Purkinje cell (primary cell): Measurements from ENCODE around the gene CDK12. TPM values are rescaled to one million over a fixed set of nuclear protein-coding genes. Genes with fewer than 3 reads are reported as not detected.

ENCODE experiments used
- polyA plus RNA-seq: library from polyadenylated mRNA; unstranded; fragments of >200 nt; fragmentation: Nextera tagmentation; gene quantifications from 2 replicates; pipeline ENCODE4 v1.2.1, GENCODE V29; 2014

Gene CDK12
- polyA plus RNA-seq = 4.1 and 4.6 TPM in 2 replicates

DNA sequence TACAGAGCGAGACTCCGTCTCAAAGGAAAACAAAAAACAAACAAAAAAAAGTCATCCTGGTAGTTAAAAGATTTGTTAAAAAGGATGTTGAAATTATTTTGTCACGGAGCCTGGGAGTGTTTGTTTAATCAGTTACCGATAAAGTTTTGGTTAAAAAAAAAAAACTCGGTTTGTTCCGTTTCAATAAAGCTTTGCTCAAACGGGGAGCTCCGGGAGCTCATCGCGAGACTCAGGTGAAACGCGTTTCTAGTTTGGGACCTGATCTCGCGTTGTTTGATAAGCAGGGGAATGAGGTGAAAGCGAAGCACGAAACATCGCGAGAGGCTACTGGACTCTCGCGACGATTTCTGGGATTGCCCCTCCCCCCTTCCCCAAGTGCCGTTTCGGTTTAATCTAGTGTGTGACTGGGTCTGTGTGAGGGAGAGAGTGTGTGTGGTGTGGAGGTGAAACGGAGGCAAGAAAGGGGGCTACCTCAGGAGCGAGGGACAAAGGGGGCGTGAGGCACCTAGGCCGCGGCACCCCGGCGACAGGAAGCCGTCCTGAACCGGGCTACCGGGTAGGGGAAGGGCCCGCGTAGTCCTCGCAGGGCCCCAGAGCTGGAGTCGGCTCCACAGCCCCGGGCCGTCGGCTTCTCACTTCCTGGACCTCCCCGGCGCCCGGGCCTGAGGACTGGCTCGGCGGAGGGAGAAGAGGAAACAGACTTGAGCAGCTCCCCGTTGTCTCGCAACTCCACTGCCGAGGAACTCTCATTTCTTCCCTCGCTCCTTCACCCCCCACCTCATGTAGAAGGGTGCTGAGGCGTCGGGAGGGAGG, at the start of gene CDK12:
CDK12 (plus strand) TSS at position 374 of the 813 bp plus-strand sequence. CDS start 586 bp downstream, outside the sequence.

DNA sequence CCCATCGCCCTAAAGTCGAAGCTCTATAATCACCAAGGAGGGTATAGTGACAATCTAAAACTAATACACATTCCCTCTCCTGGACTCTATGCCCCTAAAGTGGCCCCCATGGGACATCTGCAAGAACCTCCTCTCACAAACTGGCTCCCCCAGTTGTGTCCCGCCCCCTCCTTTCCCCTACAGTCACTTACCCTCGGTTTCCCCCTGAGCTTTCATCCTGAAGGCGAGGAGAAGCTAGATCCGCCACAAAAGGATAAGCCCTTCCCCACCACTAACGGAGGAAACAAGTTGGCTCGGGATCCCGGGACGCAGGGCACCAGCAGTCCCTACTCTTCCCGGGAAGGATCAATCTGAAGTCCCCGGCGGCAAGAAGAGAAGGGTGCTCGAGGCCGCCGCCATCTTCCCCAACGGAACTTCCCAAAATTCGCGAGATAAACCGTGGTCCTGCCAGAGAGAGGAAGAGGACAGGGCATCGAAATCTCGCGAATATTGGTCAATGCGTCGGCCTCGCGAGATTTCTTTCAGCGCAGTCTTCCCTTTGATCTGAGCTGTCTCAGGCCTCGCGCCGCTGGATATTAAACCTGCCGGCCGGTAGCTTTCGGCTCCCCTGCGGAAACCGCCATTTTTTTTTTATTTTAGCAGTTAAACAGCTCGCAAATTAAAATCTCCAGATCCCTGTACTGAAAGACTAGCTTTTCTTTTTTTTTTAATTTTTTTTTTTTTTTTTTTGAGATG, 10.3 kb upstream of the CDK12 start, which contains the start of gene MED1:
MED1 (minus strand) TSS at position 417 of the 735 bp plus-strand sequence; CDS start at position 216, 201 bp downstream.

Other genes starting within 250 kb of the CDK12 start
- gene STAC2, start 235.5 kb upstream of the CDK12 start, polyA plus RNA-seq = 0.15 and 1.2 TPM in 2 replicates
- 2.2 and 4.6 TPM in 2 replicates for gene FBXL20, start 59.9 kb upstream of the CDK12 start, polyA plus RNA-seq
- gene MED1, start 10.2 kb upstream of the CDK12 start, polyA plus RNA-seq = 4.2 and 4.3 TPM in 2 replicates
- 0.36 and 2.9 TPM in 2 replicates for gene NEUROD2, start 146.4 kb downstream of the CDK12 start, polyA plus RNA-seq
- gene PPP1R1B, start 165.5 kb downstream of the CDK12 start, polyA plus RNA-seq = 272 and 400 TPM in 2 replicates
- gene STARD3, start 175.7 kb downstream of the CDK12 start, polyA plus RNA-seq = 0.32 and 1.5 TPM in 2 replicates
- 0.14 TPM in 1 of 2 replicates, not detected in the other for gene TCAP, start 203.9 kb downstream of the CDK12 start, polyA plus RNA-seq
- gene PNMT, start 207.0 kb downstream of the CDK12 start, polyA plus RNA-seq = 0.20 and 1.0 TPM in 2 replicates
- gene PGAP3, start 226.6 kb downstream of the CDK12 start, polyA plus RNA-seq = 1.3 and 3.5 TPM in 2 replicates
- gene ERBB2, start 238.6 kb downstream of the CDK12 start, polyA plus RNA-seq = 0.39 and 1.8 TPM in 2 replicates